Natural killer cell (primary cell): ENCODE results near the gene TAS2R38. TPM values are rescaled to one million over a fixed set of nuclear protein-coding genes. Genes with fewer than 3 reads are reported as not detected.

ENCODE experiments used
- ATAC-seq, 3 donors: fragments of 150-1000 bp in 2 of 3; fragments of 200-7000 bp in 1 of 3; cut with Tn5 transposase; 1 replicate in 1 of 3; 2 replicates in 2 of 3; pipeline ENCODE4 v1.10.0; 2021; ENCODE audit warnings: mild to moderate bottlenecking in 2 of 3, moderate library complexity in 2 of 3
- DNase-seq, 2 donors: peaks; one replicate each; pipeline versions ENCODE4 v3.0.0 to v3.0.0-alpha.2; 2013 to 2021; ENCODE audit warnings: mixed read lengths in 1 of 2
- H3K27ac ChIP-seq: one replicate; pipeline ENCODE4 v1.5.1; 2013; ENCODE audit warnings: mild to moderate bottlenecking, low read length
- H3K27me3 ChIP-seq: one replicate; pipeline ENCODE4 v1.6.1; 2013; ENCODE audit warnings: low read length; ENCODE audit not compliant: control insufficient read depth, insufficient read depth
- H3K36me3 ChIP-seq: one replicate; pipeline ENCODE4 v1.6.1; 2013; ENCODE audit warnings: low read length; ENCODE audit not compliant: control insufficient read depth, insufficient read depth
- H3K4me1 ChIP-seq: one replicate; pipeline ENCODE4 v1.6.1; 2013; ENCODE audit warnings: low read length; ENCODE audit not compliant: control insufficient read depth, insufficient read depth
- H3K4me3 ChIP-seq: one replicate; pipeline ENCODE4 v1.5.1; 2013; ENCODE audit warnings: low read length
- H3K9me3 ChIP-seq: one replicate; pipeline ENCODE4 v1.6.1; 2013; ENCODE audit warnings: low read length; ENCODE audit not compliant: control insufficient read depth, insufficient read depth
- H3K27ac Mint-ChIP-seq, 2 donors: one replicate each; pipeline ENCODE4 v1.8.0; 2022; ENCODE audit warnings: mild to moderate bottlenecking in 2 of 2, mixed read lengths in 2 of 2, moderate library complexity in 1 of 2
- H3K27me3 Mint-ChIP-seq, 2 donors: one replicate each; pipeline ENCODE4 v1.8.0; 2022; ENCODE audit warnings: low read depth in 2 of 2, mixed read lengths in 2 of 2
- H3K36me3 Mint-ChIP-seq: one replicate; pipeline ENCODE4 v1.8.0; 2022; ENCODE audit warnings: mixed read lengths
- H3K4me1 Mint-ChIP-seq, 2 donors: one replicate each; pipeline ENCODE4 v1.8.0; 2022; ENCODE audit warnings: mixed read lengths in 2 of 2
- H3K4me3 Mint-ChIP-seq: one replicate; pipeline ENCODE4 v1.8.0; 2022; ENCODE audit warnings: mild to moderate bottlenecking, moderate library complexity, mixed read lengths
- H3K9me3 Mint-ChIP-seq, 2 donors: one replicate each; pipeline ENCODE4 v1.8.0; 2022; ENCODE audit warnings: mixed read lengths in 2 of 2
- CTCF ChIP-seq: fragments of 200-600 bp; IDR thresholded peaks from one replicate; pipeline ENCODE4 v1.8.0; 2022; ENCODE audit warnings: antibody characterized with exemption
- WGBS: methylation state at CpG from one replicate; pipeline ENCODE4 v1.1.7; 2013; ENCODE audit warnings: missing lambda C conversion rate; ENCODE audit not compliant: insufficient coverage; 5-methylcytosine and 5-hydroxymethylcytosine counted together
- intact Hi-C: fragments of 100-400 bp; cut with micrococcal nuclease; formaldehyde crosslinking; loops from one replicate; pipeline ENCODE4 v1.14.2; 2022
- total RNA-seq, 4 donors: library from RNA; stranded (reverse); fragments of 120-200 nt in 1 of 4; gene quantifications; one replicate each; pipeline versions ENCODE4 v1.2.3 to v1.2.4, GENCODE V29; 2013 to 2022

Gene TAS2R38
- total RNA-seq, 3 donors from 2014 or later (not counting 1 experiment from before 2014, with no cell fraction given) = not detected

- ATAC-seq (no peak), DNase-seq (no peak)
- no peak overlapping the region for H3K27ac Mint-ChIP-seq
- Histone ChIP-seq H3K27me3 (no peaks in the 10 kb centered on the region), H3K4me3 (no peak overlapping the region), H3K27ac (no peak overlapping the region), H3K9me3 (no peaks in the 10 kb centered on the region), H3K36me3 (no peaks in the 10 kb centered on the region), H3K4me1 (no peaks in the 10 kb centered on the region)
- no peak for TF ChIP-seq CTCF
- intact Hi-C loops = no loop called here
- no peaks in the 10 kb centered on the region for H3K36me3 Mint-ChIP-seq
- H3K9me3 Mint-ChIP-seq = no peaks in the 10 kb centered on the region
- no peaks in the 10 kb centered on the region for H3K4me1 Mint-ChIP-seq
- no peak overlapping the region for H3K4me3 Mint-ChIP-seq
- WGBS = 85% methylated on average over 3 of the region's 3 CpGs
- peaks cover 0 to 13% of the 10 kb centered on the region in 2 donors for H3K27me3 Mint-ChIP-seq
Observed at GRCh38 chr7:141949911-141950310, 23.7 kb downstream of the TAS2R38 start.

- WGBS = 83% methylated on average over 2 of the region's 2 CpGs
Observed at GRCh38 chr7:141949451-141949850, 24.1 kb downstream of the TAS2R38 start.

DNA sequence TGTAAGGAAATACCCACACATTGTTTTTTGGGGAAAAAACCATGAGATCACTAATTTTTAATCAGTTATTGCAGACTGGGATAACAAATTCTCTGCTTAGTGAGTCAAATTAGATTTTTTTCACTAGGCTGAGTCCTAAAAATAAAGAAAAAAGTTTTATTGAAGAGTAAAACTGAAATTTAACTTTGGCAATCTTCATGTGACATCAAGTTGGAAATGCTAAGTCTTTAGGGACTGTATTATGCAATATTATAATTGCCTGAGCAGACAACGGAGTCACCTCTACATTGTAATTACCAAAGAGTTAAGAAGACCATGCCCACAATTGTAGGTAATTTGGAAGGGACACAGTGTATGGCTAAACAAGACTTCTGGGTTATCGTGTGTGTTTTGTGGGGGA, 24.6 kb downstream of the TAS2R38 start:
- H3K4me3 ChIP-seq = no peak overlapping the region
- ATAC-seq (no peak), DNase-seq (no peak)
- H3K27me3 ChIP-seq = no peaks in the 10 kb centered on the region
- intact Hi-C loops = no loop called here
- no peak for TF ChIP-seq CTCF
- no peak overlapping the region for H3K27ac ChIP-seq
- Mint-ChIP-seq H3K9me3 (no peaks in the 10 kb centered on the region), H3K27ac (no peak overlapping the region), H3K4me3 (no peak overlapping the region), H3K36me3 (no peaks in the 10 kb centered on the region), H3K27me3 (peaks cover 3 to 13% of the 10 kb centered on the region in 2 donors), H3K4me1 (no peaks in the 10 kb centered on the region)
- no peaks in the 10 kb centered on the region for H3K4me1 ChIP-seq
- H3K36me3 ChIP-seq = no peaks in the 10 kb centered on the region
- WGBS = 95% methylated on average over 1 of the region's 2 CpGs
- no peaks in the 10 kb centered on the region for H3K9me3 ChIP-seq

More at GRCh38 chr7:141949451-141949850, 24.1 kb downstream of the TAS2R38 start:
- H3K27ac Mint-ChIP-seq = no peak overlapping the region
- Histone ChIP-seq H3K4me3 (no peak overlapping the region), H3K4me1 (no peaks in the 10 kb centered on the region), H3K9me3 (no peaks in the 10 kb centered on the region), H3K27me3 (no peaks in the 10 kb centered on the region), H3K36me3 (no peaks in the 10 kb centered on the region), H3K27ac (no peak overlapping the region)
- no peaks in the 10 kb centered on the region for H3K36me3 Mint-ChIP-seq
- DNase-seq (no peak), ATAC-seq (no peak)
- no peaks in the 10 kb centered on the region for H3K9me3 Mint-ChIP-seq
- H3K4me3 Mint-ChIP-seq = no peak overlapping the region
- H3K27me3 Mint-ChIP-seq = peaks cover 0 to 13% of the 10 kb centered on the region in 2 donors
- intact Hi-C loops = no loop called here
- H3K4me1 Mint-ChIP-seq = no peaks in the 10 kb centered on the region
- no peak for TF ChIP-seq CTCF

GRCh38 chr7:141946796-141947195, 26.8 kb downstream of the TAS2R38 start, which contains the start of gene CLEC5A:
CLEC5A (minus strand) TSS chr7:141946974; CDS start chr7:141946292, 682 bp downstream.
- WGBS = 68% methylated on average over 3 of the region's 3 CpGs
- intact Hi-C loops = no loop called here
- Mint-ChIP-seq H3K36me3 (peaks cover 7% of the 10 kb centered on the region), H3K4me3 (no peak within 1 kb of the TSS), H3K27ac (no peak within 1 kb of the TSS), H3K4me1 (no peaks in the 10 kb centered on the region), H3K27me3 (peaks cover 4 to 25% of the 10 kb centered on the region in 2 donors), H3K9me3 (no peaks in the 10 kb centered on the region)
- DNase-seq = no peak
- no peaks in the 10 kb centered on the region for H3K27me3 ChIP-seq
- no peak for ATAC-seq
- no peaks in the 10 kb centered on the region for H3K9me3 ChIP-seq
- H3K36me3 ChIP-seq = no peaks in the 10 kb centered on the region
- no peak within 1 kb of the TSS for H3K27ac ChIP-seq
- no peak within 1 kb of the TSS for H3K4me3 ChIP-seq
- no peaks in the 10 kb centered on the region for H3K4me1 ChIP-seq
- no peak for TF ChIP-seq CTCF
